Central memory CD8-positive, alpha-beta T cell (primary cell): ENCODE results near the gene LLPH.

ENCODE experiments used
- ATAC-seq: fragments of 150-1000 bp; cut with Tn5 transposase; replicated peaks from 2 replicates; pipeline ENCODE4 v1.10.0; 2022; ENCODE audit warnings: mild to moderate bottlenecking, moderate FRiP score, moderate number of reproducible peaks; ENCODE audit not compliant: poor library complexity, severe bottlenecking; ENCODE audit errors: extremely low read depth
- DNase-seq, 2 donors: peaks; one replicate each; pipeline ENCODE4 v3.0.0; 2021; ENCODE audit warnings: low spot score in 2 of 2
- H3K27ac Mint-ChIP-seq: one replicate; pipeline ENCODE4 v1.8.0; 2022; ENCODE audit warnings: low read depth, mild to moderate bottlenecking, moderate library complexity, mixed read lengths
- H3K27me3 Mint-ChIP-seq: one replicate; pipeline ENCODE4 v1.8.0; 2022; ENCODE audit warnings: mixed read lengths
- H3K36me3 Mint-ChIP-seq: one replicate; pipeline ENCODE4 v1.8.0; 2022; ENCODE audit warnings: mild to moderate bottlenecking, moderate library complexity, mixed read lengths; ENCODE audit not compliant: insufficient read depth
- H3K4me1 Mint-ChIP-seq: one replicate; pipeline ENCODE4 v1.8.0; 2022; ENCODE audit warnings: mixed read lengths
- H3K4me3 Mint-ChIP-seq: one replicate; pipeline ENCODE4 v1.8.0; 2022; ENCODE audit warnings: mild to moderate bottlenecking, moderate library complexity, mixed read lengths
- H3K9me3 Mint-ChIP-seq: one replicate; pipeline ENCODE4 v1.8.0; 2022; ENCODE audit warnings: mixed read lengths

LLPH gene

DNA sequence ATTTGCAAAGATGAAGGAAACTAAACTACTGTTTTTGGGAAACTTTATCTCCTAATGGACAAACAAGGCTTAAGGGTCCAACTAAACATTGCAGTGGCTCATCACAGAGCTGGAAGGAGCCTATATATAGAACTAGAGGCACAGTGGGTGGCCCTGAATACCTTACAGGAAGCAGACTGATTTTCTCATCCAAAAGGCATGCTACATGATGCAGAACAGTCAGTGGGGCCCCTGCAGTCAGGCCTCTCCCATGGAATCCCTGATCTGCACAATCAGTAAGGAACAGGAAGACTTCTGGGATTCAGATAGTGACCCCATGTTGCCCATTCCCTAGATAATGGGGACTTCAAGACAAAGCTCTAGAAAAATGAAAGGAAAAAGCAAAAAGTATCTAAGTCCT, 1.9 kb upstream of the LLPH start:
- Mint-ChIP-seq H3K4me1 (peaks cover 31% of the 10 kb centered on the region), H3K4me3 (no peak overlapping the region), H3K27me3 (no peaks in the 10 kb centered on the region), H3K36me3 (peaks cover 20% of the 10 kb centered on the region), H3K9me3 (no peaks in the 10 kb centered on the region), H3K27ac (no peak overlapping the region)
- no peak for DNase-seq
- no peak for ATAC-seq

DNA sequence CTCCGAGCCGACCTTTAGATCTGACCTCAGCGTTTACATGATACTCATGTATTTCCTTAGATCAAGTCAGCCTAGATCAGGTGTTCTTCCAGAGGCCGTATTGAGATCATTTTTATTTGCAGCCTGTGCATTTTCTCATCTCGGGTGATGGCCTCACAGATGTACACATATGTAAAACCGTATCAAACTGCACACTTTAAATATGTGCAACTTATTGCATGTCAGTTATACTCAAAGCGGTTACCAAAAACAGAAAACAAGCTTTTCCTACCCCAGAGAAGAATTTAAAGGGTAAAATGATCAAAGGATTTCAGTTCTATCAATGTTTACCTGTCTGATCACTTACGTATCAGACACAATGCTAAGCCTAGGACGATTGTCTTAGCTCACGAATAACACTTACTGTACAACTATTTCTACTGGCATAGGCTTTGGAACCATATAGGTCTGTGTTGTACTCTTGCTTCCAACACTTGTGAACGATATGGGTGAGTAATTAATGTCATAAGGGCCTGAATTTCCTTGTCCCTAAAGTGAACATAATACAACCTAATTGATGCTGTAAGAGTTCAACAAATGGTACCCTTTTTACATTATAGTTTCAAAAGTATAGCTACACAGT, 628 bp upstream of the LLPH start:
- H3K4me1 Mint-ChIP-seq: peaks cover 36% of the 10 kb centered on the region
- no peaks in the 10 kb centered on the region for H3K27me3 Mint-ChIP-seq
- H3K36me3 Mint-ChIP-seq: peaks cover 27% of the 10 kb centered on the region
- no peaks in the 10 kb centered on the region for H3K9me3 Mint-ChIP-seq
- H3K27ac Mint-ChIP-seq: peak overlapping the region; percentile 79
- ATAC-seq: peak; percentile 11
- no peak for DNase-seq
- H3K4me3 Mint-ChIP-seq: peak overlapping the region; percentile 81

DNA sequence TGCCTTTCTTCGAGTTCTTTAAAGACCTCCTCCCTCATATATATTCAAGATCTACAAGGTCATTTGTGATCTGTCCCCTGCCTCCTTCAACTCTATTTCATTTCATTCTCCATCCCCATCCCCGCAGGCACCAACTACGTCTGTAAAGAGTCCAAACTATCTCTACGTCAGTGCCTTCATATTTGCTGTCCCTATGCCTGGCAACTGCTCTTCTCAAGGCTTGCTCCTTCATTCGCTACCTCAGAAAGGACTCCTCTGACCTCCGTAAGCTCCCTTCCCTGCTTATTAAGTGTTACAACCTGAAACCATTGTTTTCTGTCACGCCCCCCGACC, 650 bp downstream of the LLPH start:
- peaks cover 37% of the 10 kb centered on the region for H3K36me3 Mint-ChIP-seq
- H3K4me1 Mint-ChIP-seq: peaks cover 47% of the 10 kb centered on the region
- peak overlapping the region; percentile 79 for H3K27ac Mint-ChIP-seq
- no peaks in the 10 kb centered on the region for H3K27me3 Mint-ChIP-seq
- DNase-seq: no peak
- H3K4me3 Mint-ChIP-seq: peak overlapping the region; percentile 81
- H3K9me3 Mint-ChIP-seq: no peaks in the 10 kb centered on the region
- peak; percentile 16 for ATAC-seq

DNA sequence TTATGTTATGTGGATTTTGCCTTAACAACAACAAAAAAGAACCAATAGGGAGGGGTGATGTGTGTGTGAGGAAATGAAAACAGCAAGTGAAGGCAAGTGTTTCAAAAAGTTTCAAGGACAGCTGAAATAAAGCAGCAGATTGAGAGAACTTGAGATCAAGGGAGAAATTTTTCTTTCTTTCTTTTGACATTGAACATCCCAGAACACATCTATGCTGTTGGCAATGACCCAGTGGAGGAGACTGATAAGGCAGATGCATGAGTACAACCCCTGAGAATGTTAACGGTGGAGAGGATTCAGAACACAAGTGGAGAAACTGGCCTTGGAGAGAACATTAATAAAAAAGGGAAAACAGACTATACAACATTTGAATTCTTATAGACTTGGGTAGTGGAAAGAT, 2.9 kb downstream of the LLPH start:
- peaks cover 58% of the 10 kb centered on the region for H3K4me1 Mint-ChIP-seq
- DNase-seq (no peak), ATAC-seq (no peak)
- no peaks in the 10 kb centered on the region for H3K27me3 Mint-ChIP-seq
- no peaks in the 10 kb centered on the region for H3K9me3 Mint-ChIP-seq
- peaks cover 57% of the 10 kb centered on the region for H3K36me3 Mint-ChIP-seq
- H3K27ac Mint-ChIP-seq: peak overlapping the region; percentile 23
- no peak overlapping the region for H3K4me3 Mint-ChIP-seq

DNA sequence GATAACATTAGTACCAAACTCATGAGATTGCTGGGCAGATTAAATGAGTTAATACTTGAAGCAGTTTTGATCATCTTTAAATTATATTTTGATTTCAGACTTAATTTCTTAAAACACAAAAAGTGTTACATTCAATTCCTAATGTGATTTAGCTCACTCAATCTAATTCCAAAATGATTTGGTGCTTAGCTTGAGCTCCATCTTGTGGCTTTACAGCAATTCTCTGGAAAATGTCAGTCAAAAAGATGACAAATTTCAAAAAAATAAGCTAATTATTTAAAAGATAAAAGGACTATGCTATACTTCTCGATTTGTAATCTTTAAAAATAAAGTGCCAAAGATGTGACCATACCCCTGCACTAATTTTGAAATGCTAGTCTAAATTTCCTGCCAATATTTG, 10.1 kb downstream of the LLPH start:
- Mint-ChIP-seq H3K27ac (no peak overlapping the region), H3K4me1 (peaks cover 27% of the 10 kb centered on the region), H3K36me3 (peaks cover 40% of the 10 kb centered on the region), H3K4me3 (no peak overlapping the region), H3K9me3 (no peaks in the 10 kb centered on the region), H3K27me3 (no peaks in the 10 kb centered on the region)
- no peak for DNase-seq
- ATAC-seq: no peak

DNA sequence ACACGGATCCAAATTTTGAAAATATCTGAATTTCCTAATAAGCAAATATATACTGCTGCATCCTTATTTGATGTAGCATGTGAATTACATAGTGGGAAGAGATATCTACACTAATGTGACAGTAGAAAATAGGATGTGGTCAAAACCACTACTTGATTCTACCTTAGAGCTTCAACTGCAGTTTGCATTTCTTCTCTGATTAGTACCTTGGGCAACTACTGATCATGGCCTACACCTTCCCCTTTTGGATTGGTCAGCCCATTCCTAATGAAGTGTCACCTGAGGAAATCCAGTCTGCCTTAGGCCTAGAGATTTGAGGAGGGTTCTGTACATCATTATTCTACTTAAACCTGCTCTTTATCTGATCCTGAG, 10.7 kb downstream of the LLPH start:
- Mint-ChIP-seq H3K27ac (no peak overlapping the region), H3K36me3 (peaks cover 34% of the 10 kb centered on the region), H3K27me3 (no peaks in the 10 kb centered on the region), H3K9me3 (no peaks in the 10 kb centered on the region), H3K4me3 (no peak overlapping the region), H3K4me1 (peaks cover 21% of the 10 kb centered on the region)
- DNase-seq (no peak), ATAC-seq (peak; percentile 62)

DNA sequence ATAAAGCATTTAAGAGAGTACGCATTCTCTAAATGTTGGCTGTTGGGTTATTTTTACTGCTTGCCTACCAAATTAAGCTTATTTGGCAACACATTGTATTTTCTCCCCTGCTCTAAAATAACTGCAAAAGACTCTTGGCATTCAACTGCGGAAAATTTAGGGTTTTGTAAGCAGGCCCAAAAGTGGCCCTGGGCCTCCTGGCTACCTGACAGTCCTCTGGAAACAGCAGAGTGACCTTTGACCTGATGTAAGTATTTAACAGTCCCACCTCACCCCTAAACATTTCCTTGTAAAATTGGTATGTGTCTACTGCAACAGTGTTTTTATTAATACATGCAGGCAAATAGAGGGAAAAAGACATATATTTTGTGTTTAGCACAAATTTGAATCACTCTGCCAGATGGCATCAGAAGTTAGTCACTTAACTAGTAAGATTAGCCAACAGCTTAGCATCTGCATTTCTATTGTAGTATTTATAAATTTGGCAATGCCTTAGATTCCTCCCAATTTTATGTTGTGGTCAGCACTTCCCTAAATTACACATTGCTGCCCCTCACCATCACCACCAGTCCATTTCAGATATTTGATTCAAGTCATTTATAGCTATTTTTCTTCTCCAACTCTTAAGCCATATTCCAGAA, 11.2 kb downstream of the LLPH start:
- Mint-ChIP-seq H3K9me3 (no peaks in the 10 kb centered on the region), H3K27ac (no peak overlapping the region), H3K4me1 (peaks cover 16% of the 10 kb centered on the region), H3K27me3 (no peaks in the 10 kb centered on the region), H3K4me3 (no peak overlapping the region), H3K36me3 (peaks cover 30% of the 10 kb centered on the region)
- no peak for DNase-seq
- ATAC-seq: no peak

DNA sequence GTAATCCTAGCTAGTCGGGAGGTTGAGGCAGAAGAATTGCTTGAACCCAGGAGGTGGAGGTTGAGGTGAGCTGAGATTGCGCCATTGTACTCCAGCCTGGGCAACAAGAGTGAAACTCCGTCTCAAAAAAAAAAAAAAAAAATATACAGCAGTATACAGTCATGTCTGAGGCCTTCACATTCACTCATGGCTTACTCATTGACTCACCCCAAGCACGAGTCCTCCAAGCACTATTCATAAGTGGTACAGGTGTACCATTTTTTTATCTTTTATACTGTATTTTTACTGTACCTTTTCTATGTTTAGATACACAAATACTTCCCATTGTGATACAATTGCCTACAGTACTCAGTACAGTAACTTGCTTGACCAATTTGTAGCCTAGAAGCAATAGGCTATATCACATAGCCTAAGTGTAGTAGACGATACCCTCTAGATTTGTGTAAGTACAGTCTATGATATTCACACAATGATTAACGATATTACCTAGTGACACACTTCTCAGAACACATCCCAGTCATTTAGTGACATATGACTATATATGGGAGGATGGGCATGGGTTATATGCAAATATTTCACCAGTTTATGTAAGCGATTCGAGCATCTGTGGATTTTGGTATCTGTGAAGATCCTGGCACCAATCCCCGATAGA, 12.2 kb downstream of the LLPH start:
- Mint-ChIP-seq H3K4me3 (no peak overlapping the region), H3K36me3 (peaks cover 20% of the 10 kb centered on the region), H3K27me3 (no peaks in the 10 kb centered on the region), H3K9me3 (no peaks in the 10 kb centered on the region), H3K27ac (no peak overlapping the region), H3K4me1 (peaks cover 11% of the 10 kb centered on the region)
- ATAC-seq (no peak), DNase-seq (no peak)

DNA sequence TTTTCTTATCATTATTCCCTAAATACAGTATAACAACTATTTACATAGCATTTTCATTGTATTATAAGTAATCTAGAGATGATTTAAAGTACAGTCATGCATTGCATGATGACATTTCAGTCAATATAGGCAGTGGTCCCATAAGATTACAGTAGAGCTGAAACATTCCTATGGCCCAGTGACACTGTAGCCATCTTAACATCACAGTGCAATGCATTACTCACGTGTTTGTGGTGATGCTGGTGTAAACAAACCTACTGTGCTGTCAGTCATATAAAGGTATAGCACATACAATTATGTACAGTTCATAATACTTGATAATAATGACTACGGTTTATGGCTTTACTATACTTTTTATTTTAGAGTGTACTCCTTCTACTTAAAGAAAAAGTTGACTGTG, 13.3 kb downstream of the LLPH start:
- H3K27me3 Mint-ChIP-seq: no peaks in the 10 kb centered on the region
- peaks cover 11% of the 10 kb centered on the region for H3K4me1 Mint-ChIP-seq
- no peaks in the 10 kb centered on the region for H3K9me3 Mint-ChIP-seq
- no peak for ATAC-seq
- no peak for DNase-seq
- no peak overlapping the region for H3K27ac Mint-ChIP-seq
- H3K36me3 Mint-ChIP-seq: peaks cover 12% of the 10 kb centered on the region
- no peak overlapping the region for H3K4me3 Mint-ChIP-seq

DNA sequence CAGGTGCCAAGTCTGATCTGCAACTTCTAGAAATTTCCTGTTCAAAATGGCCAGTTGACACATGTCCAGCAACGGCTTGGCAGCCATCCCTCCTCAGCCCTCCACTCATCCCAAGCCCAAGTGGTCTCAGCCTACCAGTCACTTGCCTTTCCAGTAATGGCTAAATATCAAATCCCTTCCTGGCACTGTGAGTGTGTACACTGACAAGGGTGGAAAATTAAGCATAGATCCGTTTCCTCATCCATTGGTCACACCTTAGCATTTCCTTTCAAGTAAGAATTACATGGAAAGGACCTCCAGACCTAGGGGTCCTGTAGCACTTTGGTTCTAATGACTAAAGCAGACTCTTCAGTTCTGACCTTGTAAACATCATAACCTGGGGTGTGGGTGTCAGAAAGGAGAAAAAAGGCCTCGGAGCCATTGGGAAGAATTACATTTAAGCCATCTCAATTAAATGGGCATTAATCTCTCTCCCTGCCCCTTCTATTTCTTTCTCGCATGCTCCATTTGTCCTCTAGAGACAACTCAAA, 15.4 kb downstream of the LLPH start:
- peaks cover 3% of the 10 kb centered on the region for H3K36me3 Mint-ChIP-seq
- no peaks in the 10 kb centered on the region for H3K27me3 Mint-ChIP-seq
- ATAC-seq (no peak), DNase-seq (no peak)
- H3K9me3 Mint-ChIP-seq: no peaks in the 10 kb centered on the region
- H3K4me3 Mint-ChIP-seq: no peak overlapping the region
- H3K27ac Mint-ChIP-seq: no peak overlapping the region
- peaks cover 8% of the 10 kb centered on the region for H3K4me1 Mint-ChIP-seq

DNA sequence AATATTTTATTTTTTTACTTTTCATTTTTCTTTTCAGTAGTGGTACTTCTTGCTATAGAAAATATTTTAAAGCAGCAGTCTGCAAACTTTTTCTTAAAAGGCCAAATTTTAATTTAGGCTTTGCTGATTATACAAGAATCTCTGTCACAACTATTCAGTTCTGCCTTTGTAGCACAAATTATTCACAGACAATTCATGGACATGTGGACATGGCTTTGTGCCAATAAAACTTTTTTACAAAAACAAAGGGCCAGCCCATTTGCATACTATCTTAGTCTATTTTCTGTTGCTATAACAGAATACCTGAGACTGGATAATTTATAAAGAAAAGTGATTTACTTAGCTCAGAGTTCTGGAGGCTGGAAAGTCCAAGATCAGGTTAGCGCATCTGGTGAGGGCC, 17.1 kb downstream of the LLPH start:
- Mint-ChIP-seq H3K27me3 (no peaks in the 10 kb centered on the region), H3K36me3 (no peaks in the 10 kb centered on the region), H3K9me3 (no peaks in the 10 kb centered on the region), H3K4me1 (no peaks in the 10 kb centered on the region), H3K27ac (no peak overlapping the region), H3K4me3 (no peak overlapping the region)
- DNase-seq (no peak), ATAC-seq (no peak)

DNA sequence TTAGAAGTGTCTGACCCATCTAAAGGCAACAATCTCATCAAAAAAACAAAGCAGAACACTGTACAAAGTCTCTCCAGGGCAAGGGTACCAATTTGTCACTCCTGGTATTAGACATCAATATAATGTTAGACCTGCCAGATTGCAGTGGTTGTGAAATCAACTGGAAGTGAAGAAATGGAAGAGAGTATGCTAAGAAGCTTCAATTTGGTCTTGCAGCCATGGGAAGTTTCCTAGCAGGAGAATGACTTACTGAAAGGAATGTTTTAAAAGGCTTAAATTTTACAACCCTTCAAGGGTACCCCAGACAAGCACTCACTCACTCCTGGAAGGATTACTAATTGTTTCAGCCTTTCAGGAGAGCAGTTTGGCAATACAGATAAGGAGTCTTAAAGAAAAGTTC, 18.9 kb downstream of the LLPH start:
- H3K27ac Mint-ChIP-seq: no peak overlapping the region
- DNase-seq (no peak), ATAC-seq (no peak)
- H3K4me3 Mint-ChIP-seq: no peak overlapping the region
- H3K4me1 Mint-ChIP-seq: no peaks in the 10 kb centered on the region
- H3K36me3 Mint-ChIP-seq: no peaks in the 10 kb centered on the region
- H3K9me3 Mint-ChIP-seq: no peaks in the 10 kb centered on the region
- H3K27me3 Mint-ChIP-seq: no peaks in the 10 kb centered on the region

DNA sequence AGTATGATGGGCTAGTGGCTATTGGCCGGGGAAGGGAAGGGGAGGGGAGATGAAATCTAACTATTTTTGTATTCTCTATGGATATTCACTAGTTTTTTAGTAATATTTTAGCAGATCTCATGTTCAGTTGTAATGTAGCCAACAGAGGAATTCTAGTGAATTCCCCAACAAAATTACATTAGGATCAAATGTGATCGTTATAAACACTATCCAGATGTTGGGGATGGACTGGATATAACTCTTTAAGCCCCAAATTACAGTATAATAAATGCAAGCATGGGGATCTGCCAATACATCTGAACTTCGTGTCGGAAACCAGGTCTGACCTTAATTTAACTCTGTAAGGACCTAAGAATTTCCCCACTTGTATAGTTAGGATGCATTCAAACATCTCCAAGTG, 21.5 kb downstream of the LLPH start:
- H3K4me3 Mint-ChIP-seq: no peak overlapping the region
- H3K27ac Mint-ChIP-seq: no peak overlapping the region
- no peaks in the 10 kb centered on the region for H3K4me1 Mint-ChIP-seq
- no peaks in the 10 kb centered on the region for H3K36me3 Mint-ChIP-seq
- no peaks in the 10 kb centered on the region for H3K9me3 Mint-ChIP-seq
- DNase-seq (no peak), ATAC-seq (no peak)
- H3K27me3 Mint-ChIP-seq: no peaks in the 10 kb centered on the region
